Measurements from ENCODE around the gene GH1.
"Not testable (repeated sequence)": the region's sequence is repeated elsewhere in the genome, so short reads cannot be mapped to it uniquely, and the experiment has no call there.

DNA sequence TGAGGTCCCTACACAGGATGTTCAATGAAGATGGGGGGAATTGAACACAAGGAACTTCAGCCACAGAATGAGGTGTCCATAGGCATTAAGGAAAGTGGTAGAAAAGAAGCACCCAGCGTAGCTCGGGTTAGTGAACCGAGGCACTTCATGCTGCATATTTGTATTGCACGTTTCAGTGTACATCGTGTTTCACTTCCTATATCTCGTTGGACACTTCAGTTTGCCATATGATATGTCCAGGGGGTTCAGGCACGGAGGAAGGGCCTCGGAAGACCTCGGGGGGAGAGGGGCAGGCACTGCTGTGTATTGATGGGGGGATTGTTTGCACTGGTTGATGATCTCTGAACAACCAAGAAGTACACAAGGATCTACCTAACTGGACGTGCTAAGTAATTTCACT lies 2.9 kb downstream of the GH1 start:
- TF ChIP-seq, protein P1, sequence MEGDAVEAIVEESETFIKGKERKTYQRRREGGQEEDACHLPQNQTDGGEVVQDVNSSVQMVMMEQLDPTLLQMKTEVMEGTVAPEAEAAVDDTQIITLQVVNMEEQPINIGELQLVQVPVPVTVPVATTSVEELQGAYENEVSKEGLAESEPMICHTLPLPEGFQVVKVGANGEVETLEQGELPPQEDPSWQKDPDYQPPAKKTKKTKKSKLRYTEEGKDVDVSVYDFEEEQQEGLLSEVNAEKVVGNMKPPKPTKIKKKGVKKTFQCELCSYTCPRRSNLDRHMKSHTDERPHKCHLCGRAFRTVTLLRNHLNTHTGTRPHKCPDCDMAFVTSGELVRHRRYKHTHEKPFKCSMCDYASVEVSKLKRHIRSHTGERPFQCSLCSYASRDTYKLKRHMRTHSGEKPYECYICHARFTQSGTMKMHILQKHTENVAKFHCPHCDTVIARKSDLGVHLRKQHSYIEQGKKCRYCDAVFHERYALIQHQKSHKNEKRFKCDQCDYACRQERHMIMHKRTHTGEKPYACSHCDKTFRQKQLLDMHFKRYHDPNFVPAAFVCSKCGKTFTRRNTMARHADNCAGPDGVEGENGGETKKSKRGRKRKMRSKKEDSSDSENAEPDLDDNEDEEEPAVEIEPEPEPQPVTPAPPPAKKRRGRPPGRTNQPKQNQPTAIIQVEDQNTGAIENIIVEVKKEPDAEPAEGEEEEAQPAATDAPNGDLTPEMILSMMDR (IDR thresholded peaks at IDR 0.05 in 2 of 3, conservative IDR thresholded peaks at IDR 0.05 in 1 of 3; ENCODE audit: borderline replicate concordance in 1 of 3, insufficient read depth in 1 of 3, low read depth in 2 of 3, low read length in 2 of 3): not testable (repeated sequence)
- TF ChIP-seq, protein P2, sequence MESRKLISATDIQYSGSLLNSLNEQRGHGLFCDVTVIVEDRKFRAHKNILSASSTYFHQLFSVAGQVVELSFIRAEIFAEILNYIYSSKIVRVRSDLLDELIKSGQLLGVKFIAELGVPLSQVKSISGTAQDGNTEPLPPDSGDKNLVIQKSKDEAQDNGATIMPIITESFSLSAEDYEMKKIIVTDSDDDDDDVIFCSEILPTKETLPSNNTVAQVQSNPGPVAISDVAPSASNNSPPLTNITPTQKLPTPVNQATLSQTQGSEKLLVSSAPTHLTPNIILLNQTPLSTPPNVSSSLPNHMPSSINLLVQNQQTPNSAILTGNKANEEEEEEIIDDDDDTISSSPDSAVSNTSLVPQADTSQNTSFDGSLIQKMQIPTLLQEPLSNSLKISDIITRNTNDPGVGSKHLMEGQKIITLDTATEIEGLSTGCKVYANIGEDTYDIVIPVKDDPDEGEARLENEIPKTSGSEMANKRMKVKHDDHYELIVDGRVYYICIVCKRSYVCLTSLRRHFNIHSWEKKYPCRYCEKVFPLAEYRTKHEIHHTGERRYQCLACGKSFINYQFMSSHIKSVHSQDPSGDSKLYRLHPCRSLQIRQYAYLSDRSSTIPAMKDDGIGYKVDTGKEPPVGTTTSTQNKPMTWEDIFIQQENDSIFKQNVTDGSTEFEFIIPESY (IDR thresholded peaks at IDR 0.05; ENCODE audit: extremely low read depth, insufficient replicate concordance, low read length): not testable (repeated sequence)
- TF ChIP-seq POLR2A (IDR thresholded peaks at IDR 0.05; ENCODE audit: borderline replicate concordance, extremely low read depth, insufficient read depth, insufficient read length); YY1 (IDR thresholded peaks at IDR 0.05; ENCODE audit: extremely low read depth, insufficient replicate concordance, low read depth, low read length); RAD21 (IDR thresholded peaks at IDR 0.05; ENCODE audit: low read depth); POLR2AphosphoS5 (IDR thresholded peaks at IDR 0.05; ENCODE audit: low read depth, low read length); EGR1 (IDR thresholded peaks at IDR 0.05; ENCODE audit: low read depth): not testable (repeated sequence)
